Measurements from ENCODE around the gene VAMP8.

GRCh38 chr2:85566265-85566664, 11.1 kb upstream of the VAMP8 start:
- TF ChIP-seq CTCF (IDR thresholded peaks at IDR 0.05) (no peak), EP300 (IDR thresholded peaks at IDR 0.05) (no peak), POLR2A (IDR thresholded peaks at IDR 0.05) (no peak)
